Stimulated activated CD4-positive, alpha-beta T cell treated with anti-CD3 and anti-CD28 coated beads, Interleukin-12 subunit alpha, Interleukin-12 subunit beta, amount 100 ng/mL, for 24 hours (primary cell): ENCODE measurements around the gene RIT2.

Experiments used
- DNase-seq, 2 experiments: peaks; one replicate each; pipeline ENCODE4 v3.0.0-alpha.2; 2020; ENCODE audit warnings: low read depth in 2 of 2

RIT2 gene

GRCh38 chr18:43081396-43081795, 34.1 kb downstream of the RIT2 start:
- DNase-seq: no peak

GRCh38 chr18:43080671-43081070, 34.8 kb downstream of the RIT2 start:
- DNase-seq: no peak

GRCh38 chr18:43079422-43079821, 36.1 kb downstream of the RIT2 start:
- DNase-seq: no peak

- DNase-seq: no peak
Measured at GRCh38 chr18:43078478-43079092, 36.9 kb downstream of the RIT2 start.

- no peak for DNase-seq
Measured at GRCh38 chr18:43077510-43078308, 37.8 kb downstream of the RIT2 start.

GRCh38 chr18:43073771-43074170, 41.7 kb downstream of the RIT2 start:
- no peak for DNase-seq

GRCh38 chr18:43068781-43069180, 46.7 kb downstream of the RIT2 start:
- DNase-seq: no peak

- DNase-seq: no peak
Measured at GRCh38 chr18:43067570-43067969, 47.9 kb downstream of the RIT2 start.

GRCh38 chr18:43061816-43062215, 53.7 kb downstream of the RIT2 start:
- DNase-seq: no peak

GRCh38 chr18:43061318-43061717, 54.2 kb downstream of the RIT2 start:
- no peak for DNase-seq

GRCh38 chr18:43060020-43060419, 55.5 kb downstream of the RIT2 start:
- DNase-seq: no peak

GRCh38 chr18:43054815-43055519, 60.5 kb downstream of the RIT2 start:
- no peak for DNase-seq

GRCh38 chr18:43049021-43049420, 66.5 kb downstream of the RIT2 start:
- DNase-seq: no peak

GRCh38 chr18:43046322-43046721, 69.2 kb downstream of the RIT2 start:
- no peak for DNase-seq

GRCh38 chr18:43043626-43044025, 71.9 kb downstream of the RIT2 start:
- DNase-seq: no peak

GRCh38 chr18:43040281-43040680, 75.2 kb downstream of the RIT2 start:
- no peak for DNase-seq

- DNase-seq: no peak
Measured at GRCh38 chr18:43034683-43035500, 80.6 kb downstream of the RIT2 start.

GRCh38 chr18:43031169-43031568, 84.3 kb downstream of the RIT2 start:
- no peak for DNase-seq

GRCh38 chr18:43029414-43029813, 86.1 kb downstream of the RIT2 start:
- DNase-seq: no peak

- no peak for DNase-seq
Measured at GRCh38 chr18:43022874-43023273, 92.6 kb downstream of the RIT2 start.

- no peak for DNase-seq
Measured at GRCh38 chr18:43017622-43018021, 97.9 kb downstream of the RIT2 start.

GRCh38 chr18:43013486-43013885, 102.0 kb downstream of the RIT2 start:
- no peak for DNase-seq
